GM21786 (cell line): ENCODE results near the gene FOLR1.
A peak's percentile ranks its signal among the peaks of the same experiment; 100 is the strongest.

ENCODE experiments used
- ATAC-seq: cut with Tn5 transposase; IDR thresholded peaks from one replicate; pipeline ENCODE4 v1.9.1; 2021; ENCODE audit not compliant: unreplicated experiment

Gene FOLR1

GRCh38 chr11:72222907-72223614, 31.1 kb downstream of the FOLR1 start:
- peak; percentile 72 for ATAC-seq

GRCh38 chr11:72223615-72224563, 31.9 kb downstream of the FOLR1 start:
- ATAC-seq = peak; percentile 48

GRCh38 chr11:72224564-72225410, 32.8 kb downstream of the FOLR1 start, which contains the start of gene INPPL1:
Gene INPPL1, plus strand, starts transcription at chr11:72224767. Its CDS starts 218 bp downstream, at chr11:72224985.
- no peak for ATAC-seq

GRCh38 chr11:72225411-72225951, 33.5 kb downstream of the FOLR1 start:
- ATAC-seq = no peak

- no peak for ATAC-seq
These were observed 34.8 kb downstream of the FOLR1 start for GRCh38 chr11:72226701-72227100.

- ATAC-seq = no peak
These were observed 35.6 kb downstream of the FOLR1 start for GRCh38 chr11:72227316-72228228.

GRCh38 chr11:72228229-72228843, 36.4 kb downstream of the FOLR1 start:
- no peak for ATAC-seq

- no peak for ATAC-seq
These were observed 36.9 kb downstream of the FOLR1 start for GRCh38 chr11:72228844-72229231.

GRCh38 chr11:72229336-72229924, 37.5 kb downstream of the FOLR1 start:
- no peak for ATAC-seq

GRCh38 chr11:72229925-72230763, 38.2 kb downstream of the FOLR1 start:
- ATAC-seq = no peak

- ATAC-seq = no peak
These were observed 38.9 kb downstream of the FOLR1 start for GRCh38 chr11:72230764-72231365.

- no peak for ATAC-seq
These were observed 39.7 kb downstream of the FOLR1 start for GRCh38 chr11:72231396-72232259.

- ATAC-seq = no peak
These were observed 40.5 kb downstream of the FOLR1 start for GRCh38 chr11:72232260-72233055.

GRCh38 chr11:72233056-72233772, 41.3 kb downstream of the FOLR1 start:
- ATAC-seq = no peak
